NCI-H524 treated with DMSO at 0.1 percent for 48 hours (cell line): ENCODE measurements around the gene CISD3.

Experiments
- DNase-seq: peaks from one replicate; lab custom pipeline; 2025; lab: John Stamatoyannopoulos, UW

The CISD3 gene

GRCh38 chr17:38779965-38780752 is 50.0 kb downstream of the CISD3 start:
- no peak for DNase-seq

DNA sequence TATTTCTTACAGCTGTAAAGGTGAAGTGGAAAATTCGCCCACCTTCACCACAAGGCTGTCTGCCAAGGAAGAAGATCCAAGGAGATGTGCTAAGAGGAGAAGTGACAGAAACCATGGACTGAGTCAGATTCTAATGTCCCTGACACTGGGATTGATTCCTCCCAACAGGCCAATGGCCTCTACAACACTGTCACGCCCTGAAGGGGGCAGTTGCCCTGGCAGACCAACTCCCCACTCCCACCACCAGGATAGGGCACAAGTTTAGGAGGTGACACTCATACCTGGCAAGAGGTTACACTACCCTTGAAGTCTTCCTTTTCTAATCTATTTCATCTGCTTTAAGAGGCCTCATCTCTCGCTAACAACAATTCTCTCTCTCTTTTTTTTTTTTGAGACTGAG is 53.1 kb downstream of the CISD3 start:
- DNase-seq, result no peak
